Measurements from ENCODE around the gene TFDP3.

TFDP3 gene

DNA sequence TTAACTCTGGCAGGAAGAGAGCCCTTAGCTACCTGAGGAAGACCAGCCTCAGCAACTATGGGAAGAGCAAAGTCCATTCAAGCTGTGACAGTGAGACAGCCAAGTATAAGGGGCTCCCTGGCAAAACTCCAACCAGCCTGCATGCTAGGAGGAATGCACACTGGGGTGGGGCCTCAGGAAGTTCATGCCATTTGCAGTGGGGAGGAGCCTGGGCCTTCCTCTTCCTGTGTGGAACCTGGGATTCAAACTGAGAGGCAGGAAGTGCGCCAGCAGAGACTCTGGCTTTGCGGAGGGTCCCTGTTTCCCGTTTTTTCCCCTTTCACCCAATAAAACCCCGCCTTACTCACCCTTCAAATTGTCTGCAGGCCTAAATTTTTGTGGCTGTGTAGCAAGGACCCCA lies 33.0 kb downstream of the TFDP3 start:
- no peak for DNase-seq

DNA sequence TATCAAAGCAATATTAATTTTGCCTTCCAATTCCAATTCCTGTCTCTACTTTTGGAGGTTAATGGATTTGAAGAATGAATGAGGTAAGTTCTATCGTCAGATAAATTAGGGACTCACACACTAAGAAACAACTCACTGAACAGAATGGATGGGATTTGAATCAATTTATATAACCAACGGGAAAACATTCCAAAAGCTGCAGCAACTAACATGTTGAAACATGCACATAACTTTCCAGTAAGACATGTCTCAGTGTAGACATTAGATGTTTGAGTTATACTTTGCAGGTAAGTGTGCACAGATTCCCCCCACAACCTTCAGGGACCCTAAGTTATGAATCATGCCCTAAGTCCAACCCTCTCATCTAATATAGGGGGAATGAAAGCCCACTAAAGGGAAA lies 34.3 kb downstream of the TFDP3 start:
- DNase-seq, result no peak

DNA sequence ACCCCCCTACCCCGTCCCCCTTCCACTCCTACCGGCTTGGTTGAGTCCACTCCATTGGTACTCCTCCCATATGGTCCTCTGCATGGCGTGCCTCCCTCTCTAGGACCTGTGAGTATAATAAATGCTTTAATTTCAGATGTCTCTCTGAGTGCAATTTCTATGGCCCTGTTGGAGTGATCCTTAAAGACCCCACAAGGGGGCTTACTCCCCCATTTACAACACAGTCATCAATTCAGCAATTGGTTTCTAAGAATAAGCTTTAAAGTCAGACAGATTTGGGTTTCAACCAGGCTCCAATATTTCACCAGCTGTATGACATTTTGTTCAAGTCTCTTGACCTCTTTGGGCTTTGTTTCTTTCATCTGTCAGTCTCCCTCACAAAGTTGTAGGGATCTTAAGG lies 38.7 kb downstream of the TFDP3 start:
- DNase-seq, result no peak

DNA sequence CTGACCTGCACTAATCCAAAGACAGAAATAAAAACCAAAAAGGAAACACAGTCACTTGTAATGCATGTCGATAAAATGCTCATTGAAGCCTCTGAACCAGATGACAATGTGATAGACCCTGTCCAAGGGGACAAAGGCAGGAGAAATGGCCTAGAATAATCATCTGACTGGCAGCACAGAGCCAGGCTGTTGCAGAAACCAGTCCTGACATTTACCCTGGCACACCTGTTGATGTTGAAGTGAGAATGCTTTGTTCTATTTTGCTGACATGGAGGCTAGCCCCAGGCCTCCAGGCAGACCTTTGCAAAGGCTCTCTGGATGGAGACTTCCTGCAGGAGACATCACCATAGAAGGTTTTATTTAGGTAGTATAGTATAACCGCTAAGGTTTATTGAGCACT lies 41.0 kb downstream of the TFDP3 start:
- DNase-seq, result no peak

DNA sequence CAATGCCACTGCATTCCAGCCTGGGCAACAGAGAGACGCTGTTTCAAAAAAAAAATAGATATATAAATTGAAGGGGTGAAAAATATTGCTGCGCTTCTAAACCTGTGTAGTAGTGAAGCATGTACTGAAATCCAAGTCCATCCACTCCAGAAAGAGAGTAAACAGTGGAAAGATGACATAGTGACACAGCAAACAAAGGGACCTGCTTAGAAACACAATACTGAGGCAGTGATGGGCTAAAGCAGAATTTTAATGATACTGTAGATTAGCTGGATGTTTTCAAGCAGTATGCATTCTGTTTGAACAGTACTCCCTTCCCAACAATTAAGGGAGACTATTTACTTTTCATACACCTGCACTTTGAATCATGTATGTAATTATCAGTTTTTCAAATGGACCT lies 42.5 kb downstream of the TFDP3 start:
- no peak for DNase-seq

GRCh38 chrX:133175162-133175561 lies 43.0 kb downstream of the TFDP3 start:
- DNase-seq, result no peak

DNA sequence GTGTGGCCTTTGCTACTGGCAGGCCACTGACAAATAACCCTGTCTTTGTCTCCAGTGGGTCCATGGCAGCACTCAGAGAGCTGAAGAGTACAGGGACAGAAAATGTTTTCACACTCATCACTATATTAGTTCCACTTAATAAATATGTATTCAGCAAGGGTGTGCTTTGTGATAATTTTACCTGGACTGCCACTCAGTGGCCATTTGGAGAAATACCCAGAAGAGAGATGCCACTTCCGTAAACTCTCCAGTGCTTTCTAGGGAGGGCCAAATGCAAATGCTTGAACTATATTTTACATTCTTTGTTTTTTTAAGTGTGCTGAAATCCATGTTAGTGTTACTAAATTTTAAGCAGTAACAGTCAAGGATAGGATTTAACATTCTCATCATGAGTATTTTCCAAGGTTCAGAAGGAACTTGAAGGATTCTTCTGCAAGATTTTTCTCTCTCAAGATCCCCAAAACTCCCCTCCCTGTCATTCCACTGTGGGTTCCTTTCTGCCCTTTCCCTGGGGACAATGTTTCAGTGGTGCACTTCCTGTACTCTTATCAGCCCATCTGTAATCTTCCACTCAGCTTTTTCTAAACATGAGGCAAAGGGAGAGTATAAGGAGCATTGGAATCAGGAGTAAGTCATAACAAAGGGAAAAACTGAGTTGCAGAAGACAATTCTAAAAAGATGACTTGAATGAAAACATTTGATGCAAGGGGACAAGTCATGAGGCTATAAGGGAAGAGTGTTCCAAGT lies 46.0 kb downstream of the TFDP3 start:
- no peak for DNase-seq

All from NCI-H524 treated with DMSO at 0.1 percent for 48 hours (cell line).